HG02588 (cell line): ENCODE results near the gene HIVEP3.

ENCODE experiments used
- ATAC-seq: cut with Tn5 transposase; IDR thresholded peaks from one replicate; pipeline ENCODE4 v1.9.1; 2021; ENCODE audit warnings: mild to moderate bottlenecking, moderate library complexity; ENCODE audit not compliant: unreplicated experiment

The HIVEP3 gene

GRCh38 chr1:41545996-41546832 is 372.5 kb downstream of the HIVEP3 start:
- no peak for ATAC-seq

- ATAC-seq, result no peak
Observed at GRCh38 chr1:41542196-41542930, 376.4 kb downstream of the HIVEP3 start.

- no peak for ATAC-seq
Observed at GRCh38 chr1:41541592-41541952, 377.1 kb downstream of the HIVEP3 start.

GRCh38 chr1:41540886-41541591 is 377.7 kb downstream of the HIVEP3 start:
- ATAC-seq, result no peak

- ATAC-seq, result no peak
Observed at GRCh38 chr1:41539999-41540398, 378.7 kb downstream of the HIVEP3 start.

GRCh38 chr1:41539418-41539805 is 379.3 kb downstream of the HIVEP3 start:
- ATAC-seq, result no peak

GRCh38 chr1:41538741-41539417 is 379.8 kb downstream of the HIVEP3 start:
- no peak for ATAC-seq

- ATAC-seq, result no peak
Observed at GRCh38 chr1:41537788-41538351, 380.9 kb downstream of the HIVEP3 start.

GRCh38 chr1:41537251-41537650 is 381.5 kb downstream of the HIVEP3 start:
- ATAC-seq, result no peak

- no peak for ATAC-seq
Observed at GRCh38 chr1:41536361-41536802, 382.3 kb downstream of the HIVEP3 start.

- no peak for ATAC-seq
Observed at GRCh38 chr1:41535716-41536115, 383.0 kb downstream of the HIVEP3 start.

GRCh38 chr1:41535276-41535675 is 383.4 kb downstream of the HIVEP3 start:
- no peak for ATAC-seq

GRCh38 chr1:41534181-41535076 is 384.3 kb downstream of the HIVEP3 start:
- no peak for ATAC-seq

GRCh38 chr1:41533731-41534080 is 385.0 kb downstream of the HIVEP3 start:
- ATAC-seq, result no peak

- ATAC-seq, result no peak
Observed at GRCh38 chr1:41533016-41533730, 385.5 kb downstream of the HIVEP3 start.

- ATAC-seq, result no peak
Observed at GRCh38 chr1:41532206-41532975, 386.3 kb downstream of the HIVEP3 start.

- no peak for ATAC-seq
Observed at GRCh38 chr1:41530411-41530810, 388.3 kb downstream of the HIVEP3 start.

GRCh38 chr1:41529621-41530395 is 388.9 kb downstream of the HIVEP3 start:
- no peak for ATAC-seq
